ENCODE data around the gene PABPN1L. TPM values are rescaled to one million over a fixed set of nuclear protein-coding genes. Genes with fewer than 3 reads are reported as not detected.

The PABPN1L gene
- total and polyA plus RNA-seq, 8 donors, result 0.15 TPM; not detected in 7

- WGBS, 5 donors, result 95 to 99% (median 95%) methylated on average over 16 to 19 of the region's 19 CpGs
- H3K4me1 ChIP-seq, result peaks cover 10 to 20% (median 16%) of the 10 kb centered on the region in 4 donors
- intact Hi-C loops (cut with DNase I; ENCODE audit: low total_unique reads), result no loop called here
Measured at GRCh38 chr16:88861359-88861758, 5.1 kb downstream of the PABPN1L start.

GRCh38 chr16:88859381-88860091 is 6.9 kb downstream of the PABPN1L start:
- Histone ChIP-seq H3K4me1 (peaks cover 24 to 39% (median 32%) of the 10 kb centered on the region in 4 donors), H3K27me3 (no peaks in the 10 kb centered on the region), H3K4me3 (no peak overlapping the region), H3K27ac (no peak overlapping the region), H3K36me3 (peaks cover 33 to 58% (median 52%) of the 10 kb centered on the region in 4 donors), H3K9me3 (no peaks in the 10 kb centered on the region)
- no peak for DNase-seq
- TF ChIP-seq POLR2A (IDR thresholded peaks at IDR 0.05) (no peak), EP300 (IDR thresholded peaks at IDR 0.05) (no peak)
- intact Hi-C loops (cut with DNase I; ENCODE audit: low total_unique reads), result no loop called here
- 88 to 94% (median 92%) methylated on average over 18 to 20 of the region's 20 CpGs for WGBS, 5 donors

More at GRCh38 chr16:88861359-88861758, 5.1 kb downstream of the PABPN1L start:
- H3K36me3 ChIP-seq, result peaks cover 33 to 55% (median 51%) of the 10 kb centered on the region in 4 donors
- H3K27me3 ChIP-seq, result peaks cover 0 to 8% (median 0%) of the 10 kb centered on the region in 3 donors
- no peak overlapping the region for H3K4me3 ChIP-seq
- no peak for DNase-seq
- no peaks in the 10 kb centered on the region for H3K9me3 ChIP-seq
- no peak for TF ChIP-seq CTCF (IDR thresholded peaks at IDR 0.05)
- no peak for TF ChIP-seq EP300 (IDR thresholded peaks at IDR 0.05)
- no peak for TF ChIP-seq POLR2A (IDR thresholded peaks at IDR 0.05)
- no peak for TF ChIP-seq POLR2AphosphoS5 (IDR thresholded peaks at IDR 0.05)
- H3K27ac ChIP-seq, result no peak overlapping the region

GRCh38 chr16:88857728-88858339 is 8.6 kb downstream of the PABPN1L start:
- WGBS, 5 donors, result 13 to 16% (median 14%) methylated on average over 12 of the region's 12 CpGs
- peak in 1 of 3 donors; percentile 38 for TF ChIP-seq POLR2AphosphoS5 (IDR thresholded peaks at IDR 0.05)
- no peak for TF ChIP-seq EP300 (IDR thresholded peaks at IDR 0.05)
- no peak for TF ChIP-seq POLR2A (IDR thresholded peaks at IDR 0.05)
- TF ChIP-seq CTCF (IDR thresholded peaks at IDR 0.05), result peak in 5 of 7 experiments; percentile 14 to 58 (median 48)
- Histone ChIP-seq H3K9me3 (no peaks in the 10 kb centered on the region), H3K36me3 (peaks cover 33 to 57% (median 51%) of the 10 kb centered on the region in 4 donors), H3K27me3 (no peaks in the 10 kb centered on the region), H3K27ac (peak overlapping the region; percentile 89 to 94 (median 92)), H3K4me1 (peaks cover 24 to 48% (median 44%) of the 10 kb centered on the region in 4 donors), H3K4me3 (peak overlapping the region; percentile 95 to 99 (median 97))
- DNase-seq, result peak; percentile 76 to 92
- intact Hi-C loops (cut with DNase I; ENCODE audit: low total_unique reads), result no loop called here

- peaks cover 28 to 51% (median 43%) of the 10 kb centered on the region in 4 donors for H3K36me3 ChIP-seq
- H3K27ac ChIP-seq, result peak within 1 kb of the TSS; percentile 91 to 94 (median 92)
- H3K4me1 ChIP-seq, result peaks cover 24 to 48% (median 44%) of the 10 kb centered on the region in 4 donors
- H3K4me3 ChIP-seq, result peak within 1 kb of the TSS; percentile 95 to 99 (median 97)
- peak; percentile 86 to 97 (median 92) for TF ChIP-seq POLR2AphosphoS5 (IDR thresholded peaks at IDR 0.05)
- TF ChIP-seq POLR2A (IDR thresholded peaks at IDR 0.05), result peak in 1 of 4 donors; percentile 4
- no peak for TF ChIP-seq EP300 (IDR thresholded peaks at IDR 0.05)
- TF ChIP-seq CTCF (IDR thresholded peaks at IDR 0.05), result no peak
- WGBS, 5 donors, result 0 to 1% (median 0%) methylated on average over 38 to 87 of the region's 87 CpGs
- H3K27me3 ChIP-seq, result no peaks in the 10 kb centered on the region
- H3K9me3 ChIP-seq, result no peaks in the 10 kb centered on the region
- intact Hi-C loops (cut with DNase I; ENCODE audit: low total_unique reads), result no loop called here
- peak; percentile 99 to 100 for DNase-seq
Measured at GRCh38 chr16:88856828-88857727, 9.4 kb downstream of the PABPN1L start, which contains the start of the genes GALNS and TRAPPC2L. GALNS (minus strand) TSS chr16:88856947; CDS start chr16:88856877, 70 bp downstream. TRAPPC2L (plus strand) TSS chr16:88857127; CDS start chr16:88857151, 24 bp downstream.

Measured in stomach (tissue), 9 donors.